ENCODE results near the gene NXN. TPM values are rescaled to one million over a fixed set of nuclear protein-coding genes. Genes with fewer than 3 reads are reported as not detected.
A peak's percentile ranks its signal among the peaks of the same experiment; 100 is the strongest.

NXN gene
- polyA plus RNA-seq, 3 donors, result not detected

GRCh38 chr17:753418-753817 lies 226.2 kb downstream of the NXN start:
- intact Hi-C loops (cut with micrococcal nuclease), result loop anchor here (5.0 kb wide), 2 partner anchors 36 to 606 kb away; no protein-coding TSS in a partner anchor
- TF ChIP-seq CTCF (IDR thresholded peaks at IDR 0.05), result no peak
- 92% methylated on average over 10 of the region's 13 CpGs for WGBS (ENCODE audit: insufficient coverage)

GRCh38 chr17:752620-753219 lies 226.9 kb downstream of the NXN start:
- Histone ChIP-seq H3K9ac (ENCODE audit: insufficient read depth, low read length, poor library complexity, severe bottlenecking) (peak overlapping the region; percentile 89), H3K79me2 (ENCODE audit: insufficient read depth, low read length) (peaks cover 33% of the 10 kb centered on the region), H2AFZ (ENCODE audit: insufficient read depth, low read depth, low read length, poor library complexity, severe bottlenecking) (peak overlapping the region; percentile 99), H3K4me3 (replicated peaks in 1 of 3; ENCODE audit: low read depth in 2 of 3, low read length in 3 of 3) (peak overlapping the region; percentile 36 to 87 (median 62)), H3K27me3 (ENCODE audit: control insufficient read depth in 2 of 2, insufficient read depth in 2 of 2, low read length in 2 of 2) (no peaks in the 10 kb centered on the region), H3K4me2 (replicated peaks; ENCODE audit: extremely low read depth, low read length, poor library complexity, severe bottlenecking) (peak overlapping the region; percentile 98), H3K27ac (ENCODE audit: low read depth in 1 of 2, low read length in 2 of 2) (peak overlapping the region in 1 of 2 donors; percentile 84), H3K9me3 (replicated peaks in 1 of 2; ENCODE audit: control insufficient read depth in 1 of 2, insufficient read depth in 1 of 2, low read length in 2 of 2) (no peaks in the 10 kb centered on the region), H4K20me1 (ENCODE audit: insufficient read depth, low read length) (peaks cover 5% of the 10 kb centered on the region), H3K4me1 (ENCODE audit: control insufficient read depth in 1 of 2, insufficient read depth in 2 of 2, low read length in 2 of 2) (peaks cover 19 to 26% of the 10 kb centered on the region in 2 donors), H3K36me3 (replicated peaks in 1 of 2; ENCODE audit: control insufficient read depth in 1 of 2, insufficient read depth in 2 of 2, low read length in 2 of 2) (peaks cover 14 to 22% of the 10 kb centered on the region in 2 donors)
- DNase-seq, result peak in 1 of 3 donors; percentile 22
- peaks cover 29% of the 10 kb centered on the region for H3K4me1 Mint-ChIP-seq
- peaks cover 24% of the 10 kb centered on the region in 2 donors for H3K36me3 Mint-ChIP-seq
- peaks cover 0 to 3% (median 0%) of the 10 kb centered on the region in 7 donors for H3K9me3 Mint-ChIP-seq
- peak overlapping the region; percentile 46 to 92 (median 87) for H3K27ac Mint-ChIP-seq
- H3K27me3 Mint-ChIP-seq (ENCODE audit: low read depth in 3 of 3), result peaks cover 0 to 7% (median 2%) of the 10 kb centered on the region in 3 donors
- WGBS (ENCODE audit: insufficient coverage), result 21% methylated on average over 21 of the region's 43 CpGs
- H3K4me3 Mint-ChIP-seq, result peak overlapping the region; percentile 93 to 94
- TF ChIP-seq CTCF (IDR thresholded peaks at IDR 0.05), result no peak
- intact Hi-C loops (cut with micrococcal nuclease), result loop anchor here (5.0 kb wide), 2 partner anchors 35 to 605 kb away; no protein-coding TSS in a partner anchor

More at GRCh38 chr17:753418-753817, 226.2 kb downstream of the NXN start:
- DNase-seq, result no peak
- Mint-ChIP-seq H3K36me3 (peaks cover 17 to 21% of the 10 kb centered on the region in 2 donors), H3K4me1 (peaks cover 29% of the 10 kb centered on the region), H3K27ac (peak overlapping the region in 2 of 7 donors; percentile 21 to 61), H3K4me3 (peak overlapping the region; percentile 61 to 68), H3K9me3 (peaks cover 0 to 3% (median 0%) of the 10 kb centered on the region in 7 donors), H3K27me3 (ENCODE audit: low read depth in 3 of 3) (peaks cover 0 to 2% (median 2%) of the 10 kb centered on the region in 3 donors)
- Histone ChIP-seq H3K79me2 (ENCODE audit: insufficient read depth, low read length) (peaks cover 26% of the 10 kb centered on the region), H3K4me2 (replicated peaks; ENCODE audit: extremely low read depth, low read length, poor library complexity, severe bottlenecking) (peak overlapping the region; percentile 21), H3K27me3 (ENCODE audit: control insufficient read depth in 2 of 2, insufficient read depth in 2 of 2, low read length in 2 of 2) (no peaks in the 10 kb centered on the region), H3K4me3 (replicated peaks in 1 of 3; ENCODE audit: low read depth in 2 of 3, low read length in 3 of 3) (no peak overlapping the region), H3K4me1 (ENCODE audit: control insufficient read depth in 1 of 2, insufficient read depth in 2 of 2, low read length in 2 of 2) (peaks cover 19 to 26% of the 10 kb centered on the region in 2 donors), H3K27ac (ENCODE audit: low read depth in 1 of 2, low read length in 2 of 2) (no peak overlapping the region), H3K9me3 (replicated peaks in 1 of 2; ENCODE audit: control insufficient read depth in 1 of 2, insufficient read depth in 1 of 2, low read length in 2 of 2) (no peaks in the 10 kb centered on the region), H3K36me3 (replicated peaks in 1 of 2; ENCODE audit: control insufficient read depth in 1 of 2, insufficient read depth in 2 of 2, low read length in 2 of 2) (peaks cover 15 to 21% of the 10 kb centered on the region in 2 donors), H4K20me1 (ENCODE audit: insufficient read depth, low read length) (peaks cover 5% of the 10 kb centered on the region), H2AFZ (ENCODE audit: insufficient read depth, low read depth, low read length, poor library complexity, severe bottlenecking) (no peak overlapping the region), H3K9ac (ENCODE audit: insufficient read depth, low read length, poor library complexity, severe bottlenecking) (no peak overlapping the region)
